ENCODE results near the gene PTGS1. TPM values are rescaled to one million over a fixed set of nuclear protein-coding genes. Genes with fewer than 3 reads are reported as not detected.

PTGS1 gene
- total RNA-seq, 1 donor: 10.4 TPM

DNA sequence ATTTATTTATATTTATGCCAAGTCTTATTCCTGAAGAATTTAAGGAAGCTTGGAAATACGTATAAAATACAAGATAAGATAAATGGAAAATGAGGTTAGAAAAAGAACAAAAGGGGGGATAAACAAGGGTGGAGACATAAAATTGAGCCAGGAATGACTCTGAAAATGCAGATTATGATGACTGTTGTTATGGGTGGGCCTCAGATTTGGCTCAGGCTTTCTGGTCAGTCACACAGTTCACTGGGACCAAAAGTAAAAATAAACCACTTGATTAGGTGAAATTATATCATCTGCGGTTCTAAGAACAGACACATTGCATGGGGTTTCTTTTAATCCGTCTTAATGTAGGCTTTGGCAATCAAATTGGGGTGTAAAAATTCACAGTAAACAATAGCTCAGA lies 55.9 kb downstream of the PTGS1 start:
- TF ChIP-seq, protein P1, sequence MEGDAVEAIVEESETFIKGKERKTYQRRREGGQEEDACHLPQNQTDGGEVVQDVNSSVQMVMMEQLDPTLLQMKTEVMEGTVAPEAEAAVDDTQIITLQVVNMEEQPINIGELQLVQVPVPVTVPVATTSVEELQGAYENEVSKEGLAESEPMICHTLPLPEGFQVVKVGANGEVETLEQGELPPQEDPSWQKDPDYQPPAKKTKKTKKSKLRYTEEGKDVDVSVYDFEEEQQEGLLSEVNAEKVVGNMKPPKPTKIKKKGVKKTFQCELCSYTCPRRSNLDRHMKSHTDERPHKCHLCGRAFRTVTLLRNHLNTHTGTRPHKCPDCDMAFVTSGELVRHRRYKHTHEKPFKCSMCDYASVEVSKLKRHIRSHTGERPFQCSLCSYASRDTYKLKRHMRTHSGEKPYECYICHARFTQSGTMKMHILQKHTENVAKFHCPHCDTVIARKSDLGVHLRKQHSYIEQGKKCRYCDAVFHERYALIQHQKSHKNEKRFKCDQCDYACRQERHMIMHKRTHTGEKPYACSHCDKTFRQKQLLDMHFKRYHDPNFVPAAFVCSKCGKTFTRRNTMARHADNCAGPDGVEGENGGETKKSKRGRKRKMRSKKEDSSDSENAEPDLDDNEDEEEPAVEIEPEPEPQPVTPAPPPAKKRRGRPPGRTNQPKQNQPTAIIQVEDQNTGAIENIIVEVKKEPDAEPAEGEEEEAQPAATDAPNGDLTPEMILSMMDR (IDR thresholded peaks at IDR 0.05; ENCODE audit: insufficient read depth, low read depth, low read length): no peak
- no peak overlapping the region for H3K4me3 ChIP-seq (ENCODE audit: low read depth, low read length)
- DNase-seq (ENCODE audit: low read depth): no peak

DNA sequence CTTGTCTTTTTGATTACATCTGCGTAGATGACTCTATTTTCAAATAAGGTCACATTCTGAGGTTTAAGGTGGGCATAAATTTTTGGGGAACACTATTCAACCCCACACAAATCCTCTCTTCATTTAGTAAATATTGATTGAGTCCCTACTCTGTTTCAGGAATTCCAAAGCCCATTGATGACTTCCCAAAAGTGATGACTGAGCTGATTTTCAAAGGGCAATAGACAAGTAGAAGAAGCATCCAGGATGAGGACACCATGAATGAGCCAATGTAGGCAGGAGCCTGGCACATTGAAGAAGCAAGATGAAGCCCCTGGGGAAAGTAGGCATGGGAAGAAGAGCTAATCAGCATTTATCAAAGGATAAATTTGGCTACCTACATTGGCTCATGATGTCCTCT lies 71.7 kb downstream of the PTGS1 start:
- no peak for DNase-seq (ENCODE audit: low read depth)
- no peak overlapping the region for H3K4me3 ChIP-seq (ENCODE audit: low read depth, low read length)
- TF ChIP-seq, protein P1 (IDR thresholded peaks at IDR 0.05; ENCODE audit: insufficient read depth, low read depth, low read length): no peak

DNA sequence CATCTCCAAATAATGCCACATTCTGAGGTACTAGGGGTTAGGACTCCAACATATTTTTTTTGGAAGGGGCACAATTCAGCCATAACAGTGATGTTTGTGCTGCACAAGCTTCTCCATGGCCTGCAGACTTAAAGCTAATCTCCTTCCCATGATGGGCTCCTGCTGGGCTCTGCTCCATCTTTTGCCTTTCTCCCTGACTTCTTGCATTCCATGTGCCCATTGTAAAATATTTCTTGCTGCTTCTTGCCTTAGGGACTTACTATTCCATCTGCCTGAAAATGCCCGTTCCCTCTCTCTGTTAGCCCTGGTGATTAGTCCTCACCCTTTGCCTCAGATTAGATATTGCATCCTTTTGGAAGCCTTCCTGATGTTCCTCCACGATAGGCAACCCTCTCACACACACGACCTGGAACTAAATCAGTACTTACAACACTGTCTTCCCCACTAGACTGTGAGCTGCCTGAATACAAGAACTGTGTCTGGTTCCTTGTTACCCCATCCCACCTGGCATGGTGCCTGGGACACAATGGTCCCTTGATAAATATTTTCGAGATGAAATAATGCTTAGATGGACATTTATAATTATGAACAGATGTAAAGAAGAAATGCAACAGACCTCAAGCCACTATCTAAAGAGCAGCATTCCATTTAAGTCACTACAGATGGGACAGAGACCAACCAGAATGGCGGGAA lies 73.4 kb downstream of the PTGS1 start:
- DNase-seq (ENCODE audit: low read depth): peak; percentile 62
- TF ChIP-seq, protein P1 (IDR thresholded peaks at IDR 0.05; ENCODE audit: insufficient read depth, low read depth, low read length): no peak
- H3K4me3 ChIP-seq (ENCODE audit: low read depth, low read length): no peak overlapping the region

Small RNA genes within 50 kb of the gene (small RNA-seq; reads per million reads assigned to genes)
- gene AL162424.1: not detected

Other genes starting within 250 kb of the PTGS1 start
- 25.0 and 27.4 TPM in 2 replicates for gene NDUFA8, start 211.2 kb upstream of the PTGS1 start, total RNA-seq
- gene MORN5, start 211.1 kb upstream of the PTGS1 start, total RNA-seq: not detected in 2 replicates
- not detected in 2 replicates for gene LHX6, start 142.1 kb upstream of the PTGS1 start, total RNA-seq
- gene RBM18, start 106.2 kb upstream of the PTGS1 start, total RNA-seq: 9.3 and 11.2 TPM in 2 replicates
- 26.4 and 29.4 TPM in 2 replicates for gene MRRF, start 106.1 kb upstream of the PTGS1 start, total RNA-seq
- not detected in 2 replicates for gene OR1J1, start 106.9 kb downstream of the PTGS1 start, total RNA-seq
- 0.32 and 0.43 TPM in 2 replicates for gene OR1J2, start 139.8 kb downstream of the PTGS1 start, total RNA-seq
- not detected in 2 replicates for gene OR1J4, start 148.1 kb downstream of the PTGS1 start, total RNA-seq
- gene OR1N1, start 156.3 kb downstream of the PTGS1 start, total RNA-seq: not detected in 2 replicates
- not detected in 2 replicates for gene OR1N2, start 182.1 kb downstream of the PTGS1 start, total RNA-seq
- not detected in 2 replicates for gene OR1L8, start 212.4 kb downstream of the PTGS1 start, total RNA-seq
- not detected in 2 replicates for gene OR1Q1, start 243.7 kb downstream of the PTGS1 start, total RNA-seq